Measurements from ENCODE around the gene GTF2H3.

GRCh38 chr12:123670882-123671728 lies 37.5 kb downstream of the GTF2H3 start, which contains the start of gene TCTN2:
- TF ChIP-seq, protein P1, sequence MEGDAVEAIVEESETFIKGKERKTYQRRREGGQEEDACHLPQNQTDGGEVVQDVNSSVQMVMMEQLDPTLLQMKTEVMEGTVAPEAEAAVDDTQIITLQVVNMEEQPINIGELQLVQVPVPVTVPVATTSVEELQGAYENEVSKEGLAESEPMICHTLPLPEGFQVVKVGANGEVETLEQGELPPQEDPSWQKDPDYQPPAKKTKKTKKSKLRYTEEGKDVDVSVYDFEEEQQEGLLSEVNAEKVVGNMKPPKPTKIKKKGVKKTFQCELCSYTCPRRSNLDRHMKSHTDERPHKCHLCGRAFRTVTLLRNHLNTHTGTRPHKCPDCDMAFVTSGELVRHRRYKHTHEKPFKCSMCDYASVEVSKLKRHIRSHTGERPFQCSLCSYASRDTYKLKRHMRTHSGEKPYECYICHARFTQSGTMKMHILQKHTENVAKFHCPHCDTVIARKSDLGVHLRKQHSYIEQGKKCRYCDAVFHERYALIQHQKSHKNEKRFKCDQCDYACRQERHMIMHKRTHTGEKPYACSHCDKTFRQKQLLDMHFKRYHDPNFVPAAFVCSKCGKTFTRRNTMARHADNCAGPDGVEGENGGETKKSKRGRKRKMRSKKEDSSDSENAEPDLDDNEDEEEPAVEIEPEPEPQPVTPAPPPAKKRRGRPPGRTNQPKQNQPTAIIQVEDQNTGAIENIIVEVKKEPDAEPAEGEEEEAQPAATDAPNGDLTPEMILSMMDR (IDR thresholded peaks at IDR 0.05; ENCODE audit: low read depth, low read length): no peak
- TF ChIP-seq POLR2A (IDR thresholded peaks at IDR 0.05; ENCODE audit: extremely low read depth, insufficient read length): no peak

Data from NB4 (cell line).